Epidermal melanocyte (primary cell): ENCODE results near the gene MYBPC2.

Source experiments
- DNase-seq: peaks from one replicate; pipeline ENCODE4 v3.0.0; 2011; ENCODE audit warnings: low spot score; ENCODE audit not compliant: insufficient read length

The MYBPC2 gene

GRCh38 chr19:50498219-50499056 is 65.7 kb downstream of the MYBPC2 start:
- DNase-seq = no peak

- DNase-seq = no peak
These were observed 67.5 kb downstream of the MYBPC2 start for GRCh38 chr19:50500060-50500752.

GRCh38 chr19:50500753-50501151 is 68.1 kb downstream of the MYBPC2 start:
- no peak for DNase-seq

- DNase-seq = no peak
These were observed 68.5 kb downstream of the MYBPC2 start for GRCh38 chr19:50501186-50501567.

GRCh38 chr19:50501568-50502475 is 69.1 kb downstream of the MYBPC2 start:
- DNase-seq = no peak

- DNase-seq = no peak
These were observed 73.3 kb downstream of the MYBPC2 start for GRCh38 chr19:50505856-50506611.

- no peak for DNase-seq
These were observed 74.0 kb downstream of the MYBPC2 start for GRCh38 chr19:50506700-50507099.

GRCh38 chr19:50507376-50507775 is 74.7 kb downstream of the MYBPC2 start:
- DNase-seq = no peak

GRCh38 chr19:50508843-50509190 is 76.1 kb downstream of the MYBPC2 start:
- DNase-seq = no peak

GRCh38 chr19:50509366-50509765 is 76.7 kb downstream of the MYBPC2 start:
- DNase-seq = no peak

GRCh38 chr19:50510121-50510670 is 77.5 kb downstream of the MYBPC2 start:
- DNase-seq = no peak

GRCh38 chr19:50510700-50511068 is 78.0 kb downstream of the MYBPC2 start:
- DNase-seq = no peak

- DNase-seq = peak; percentile 100
These were observed 78.6 kb downstream of the MYBPC2 start, which contains the start of gene JOSD2 for GRCh38 chr19:50511069-50511822. Gene JOSD2, minus strand, starts transcription at chr19:50511191. Its CDS starts 760 bp downstream, at chr19:50510431.

- no peak for DNase-seq
These were observed 79.7 kb downstream of the MYBPC2 start for GRCh38 chr19:50512112-50512998.

GRCh38 chr19:50512999-50513745 is 80.5 kb downstream of the MYBPC2 start:
- no peak for DNase-seq

- no peak for DNase-seq
These were observed 81.2 kb downstream of the MYBPC2 start, which contains the start of gene ASPDH for GRCh38 chr19:50513746-50514345. Gene ASPDH, minus strand, starts transcription at chr19:50513913. Its CDS starts 90 bp downstream, at chr19:50513823.

- DNase-seq = no peak
These were observed 81.9 kb downstream of the MYBPC2 start for GRCh38 chr19:50514346-50515167.
